GM19238 (cell line): ENCODE measurements around the gene ZNF480.
"Not testable (repeated sequence)": the region's sequence is repeated elsewhere in the genome, so short reads cannot be mapped to it uniquely, and the experiment has no call there.

ENCODE experiments used
- DNase-seq: peaks from one replicate; pipeline ENCODE4 v3.0.0; 2011; ENCODE audit warnings: low spot score; ENCODE audit not compliant: insufficient read length

Gene ZNF480

DNA sequence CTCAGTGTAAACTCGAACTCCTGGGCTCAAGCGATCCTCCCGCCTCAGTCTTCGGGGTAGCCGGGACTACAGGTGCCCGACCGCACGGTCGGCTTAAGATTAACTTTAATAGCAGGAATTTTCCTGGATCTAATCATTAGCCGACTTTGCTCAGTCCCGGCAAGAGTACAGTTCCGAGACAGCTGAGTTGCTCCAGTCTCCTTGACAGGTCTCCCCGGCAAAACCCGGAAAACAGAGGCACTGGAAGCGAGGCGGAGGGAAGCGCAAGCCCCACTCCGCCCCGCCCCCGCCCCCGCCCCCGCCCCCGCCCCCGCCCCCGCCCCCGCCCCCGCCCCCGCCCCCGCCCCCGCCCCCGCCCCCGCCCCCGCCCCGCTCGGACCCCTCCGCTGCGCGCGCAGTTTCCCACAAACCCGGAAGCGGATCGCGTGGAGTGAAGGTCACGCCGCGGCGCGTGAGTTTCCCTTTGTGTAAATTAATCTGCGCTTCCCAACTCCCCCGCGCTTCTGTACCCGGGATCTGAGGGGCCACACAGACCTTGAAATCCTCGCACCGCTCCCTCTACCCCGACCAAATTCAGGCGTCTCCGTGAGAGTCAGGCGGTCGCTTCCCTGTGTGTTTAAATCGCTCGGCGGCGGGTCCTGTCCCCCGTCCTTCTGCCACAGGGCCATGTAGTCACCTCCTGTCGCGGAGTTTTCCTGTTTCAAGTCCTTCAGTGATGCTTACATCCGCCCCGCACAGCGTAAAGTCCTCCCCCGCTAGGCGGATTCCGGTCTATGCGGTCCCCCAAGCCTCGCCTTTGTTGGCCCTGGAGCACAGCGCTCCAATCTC is at the start of gene ZNF480:
ZNF480 (plus strand) TSS at position 397 of the 828 bp plus-strand sequence. CDS start 3,244 bp downstream, outside the sequence.
- peak; percentile 54 for DNase-seq

DNA sequence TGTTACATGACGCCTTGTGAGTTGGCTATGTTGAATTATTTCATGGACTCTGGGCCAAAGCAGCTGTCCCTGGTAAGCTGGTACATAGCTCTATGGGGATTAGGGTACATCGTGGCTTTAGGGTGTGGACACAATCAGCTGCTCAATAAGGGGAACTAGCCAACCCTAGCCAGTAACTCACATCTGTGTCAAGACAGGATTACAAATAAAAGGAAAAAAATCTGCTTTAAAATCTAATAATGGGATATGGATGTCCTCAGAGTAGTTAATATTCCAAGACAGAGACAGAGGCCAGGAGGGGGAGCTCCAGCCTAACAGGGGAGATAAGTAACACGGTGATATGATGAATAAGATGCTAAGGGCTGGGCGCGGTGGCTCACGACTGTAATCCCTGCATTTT is 48.7 kb upstream of the ZNF480 start:
- DNase-seq, result no peak

- no peak for DNase-seq
These were observed 38.5 kb upstream of the ZNF480 start for GRCh38 chr19:52258426-52258825.

DNA sequence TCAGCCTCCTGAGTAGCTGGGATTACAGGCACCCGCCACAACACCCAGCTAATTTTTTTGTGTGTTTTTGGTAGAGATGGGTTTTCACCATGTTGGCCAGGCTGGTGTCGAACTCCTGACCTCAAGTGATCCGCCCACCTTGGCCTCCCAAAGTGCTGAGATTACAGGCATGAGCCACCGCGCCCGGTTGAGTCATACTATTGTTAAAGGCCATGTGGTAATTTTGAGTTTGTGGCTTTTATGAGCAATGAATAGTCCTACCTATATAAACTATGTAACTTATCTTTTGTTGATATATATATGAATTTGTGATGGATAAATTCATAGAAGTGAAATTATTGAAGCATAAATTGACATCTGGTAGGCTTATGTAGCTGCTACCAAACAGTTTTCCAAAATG is 31.4 kb upstream of the ZNF480 start:
- DNase-seq, result not testable (repeated sequence)

- DNase-seq, result peak; percentile 90
These were observed 27.4 kb upstream of the ZNF480 start, which contains the start of gene ZNF766 for GRCh38 chr19:52269338-52270261. TSS of gene ZNF766 (plus strand) at chr19:52269587. CDS start at chr19:52269614, 27 bp downstream.

GRCh38 chr19:52270266-52270885 is 26.6 kb upstream of the ZNF480 start:
- DNase-seq, result peak; percentile 10

DNA sequence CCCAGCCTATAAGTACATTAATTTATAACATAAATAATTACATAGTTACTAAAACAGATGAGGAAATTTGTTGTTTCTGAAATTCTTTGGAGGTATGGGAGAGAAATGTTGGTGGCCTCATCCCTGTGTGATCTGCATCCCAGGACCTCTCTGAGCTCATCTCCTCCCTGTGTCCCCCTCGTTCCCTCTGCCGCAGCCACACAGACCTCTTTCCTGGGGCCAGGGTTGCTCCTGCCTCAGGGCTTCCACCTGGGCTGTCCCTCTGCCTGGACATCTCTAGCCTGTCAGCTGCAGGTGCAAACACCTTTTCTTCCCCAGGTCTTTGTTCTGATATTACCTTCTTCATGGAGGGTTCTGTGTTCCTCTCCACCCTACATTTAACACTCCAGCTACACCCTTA is 23.7 kb upstream of the ZNF480 start:
- DNase-seq, result no peak

DNA sequence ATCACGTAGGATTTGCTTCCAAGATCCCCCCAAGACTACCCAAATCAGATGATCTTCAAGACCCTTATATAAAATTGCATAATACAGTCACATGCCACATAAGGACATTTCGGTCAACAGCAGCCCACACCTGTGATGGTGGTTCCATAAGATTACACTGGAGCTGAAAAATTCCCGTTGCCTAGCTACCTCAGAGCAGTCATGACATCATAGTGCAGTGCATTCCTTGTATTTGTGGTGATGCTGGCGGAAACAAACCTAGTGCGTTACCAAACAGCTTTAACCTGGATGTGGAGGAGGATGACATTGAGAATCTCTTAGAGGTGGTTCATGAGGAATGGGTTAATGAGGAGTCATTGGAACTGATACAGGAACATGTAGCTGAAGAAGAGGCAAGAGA is 22.8 kb upstream of the ZNF480 start:
- no peak for DNase-seq

DNA sequence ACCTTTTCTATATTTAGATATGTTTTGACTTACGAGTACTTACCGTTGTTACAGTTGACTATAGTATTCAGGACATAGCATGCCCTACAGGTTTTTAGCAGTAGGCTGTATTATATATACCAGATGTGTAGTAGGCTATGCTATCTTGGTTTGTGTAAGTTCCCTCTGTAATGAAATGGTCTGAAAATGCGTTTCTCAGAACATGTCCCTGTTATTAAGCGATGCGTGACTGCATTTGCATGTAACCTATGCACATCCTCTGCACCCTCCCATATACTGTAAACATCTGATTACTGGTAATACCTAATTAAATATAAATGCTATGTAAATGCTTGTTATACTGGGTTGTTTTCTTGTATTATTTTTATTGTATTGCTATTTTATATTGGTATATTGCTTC is 21.0 kb upstream of the ZNF480 start:
- DNase-seq, result no peak

GRCh38 chr19:52277471-52277870 is 19.5 kb upstream of the ZNF480 start:
- DNase-seq, result no peak

GRCh38 chr19:52286256-52286655 is 10.7 kb upstream of the ZNF480 start:
- DNase-seq, result no peak

DNA sequence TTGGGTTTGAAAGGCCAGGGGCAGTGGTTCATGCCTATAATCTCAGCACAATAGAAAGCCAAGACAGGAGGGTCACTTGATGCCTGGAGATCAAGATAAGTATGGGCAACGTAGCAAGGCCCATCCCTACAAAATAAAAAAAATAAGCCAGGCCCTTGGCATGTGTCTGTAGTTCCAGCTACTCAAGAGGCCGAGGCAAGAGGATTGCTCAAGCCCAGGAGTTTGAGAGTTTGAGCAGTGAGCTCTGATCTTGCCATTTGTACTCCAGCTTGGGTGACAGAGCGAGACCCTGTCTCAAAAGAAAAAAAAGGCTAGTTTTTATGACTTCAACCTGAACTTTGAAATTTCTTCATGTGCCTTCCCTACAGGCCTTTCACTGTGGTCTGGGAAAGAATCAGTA is 5.2 kb upstream of the ZNF480 start:
- DNase-seq, result no peak

- not testable (repeated sequence) for DNase-seq
These were observed 4.0 kb upstream of the ZNF480 start for GRCh38 chr19:52292946-52293345.

DNA sequence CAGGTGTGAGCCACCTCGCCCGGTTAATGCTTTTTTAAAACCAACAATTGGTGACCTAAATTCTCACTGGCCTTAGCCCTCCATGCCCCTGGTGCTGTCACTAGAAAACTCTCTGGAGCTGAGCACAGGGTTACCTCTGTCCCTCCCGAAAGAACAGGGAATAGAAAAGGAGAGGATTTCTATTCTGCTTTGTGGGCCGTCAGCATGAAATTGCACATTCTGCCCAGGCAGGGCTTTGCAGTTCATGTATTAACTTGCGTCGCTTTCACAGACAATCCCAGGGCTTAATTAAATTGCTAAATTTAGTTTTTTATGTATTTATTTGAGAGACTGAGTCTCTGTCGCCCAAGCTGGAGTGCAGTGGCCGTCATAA is 583 bp upstream of the ZNF480 start:
- DNase-seq, result no peak

DNA sequence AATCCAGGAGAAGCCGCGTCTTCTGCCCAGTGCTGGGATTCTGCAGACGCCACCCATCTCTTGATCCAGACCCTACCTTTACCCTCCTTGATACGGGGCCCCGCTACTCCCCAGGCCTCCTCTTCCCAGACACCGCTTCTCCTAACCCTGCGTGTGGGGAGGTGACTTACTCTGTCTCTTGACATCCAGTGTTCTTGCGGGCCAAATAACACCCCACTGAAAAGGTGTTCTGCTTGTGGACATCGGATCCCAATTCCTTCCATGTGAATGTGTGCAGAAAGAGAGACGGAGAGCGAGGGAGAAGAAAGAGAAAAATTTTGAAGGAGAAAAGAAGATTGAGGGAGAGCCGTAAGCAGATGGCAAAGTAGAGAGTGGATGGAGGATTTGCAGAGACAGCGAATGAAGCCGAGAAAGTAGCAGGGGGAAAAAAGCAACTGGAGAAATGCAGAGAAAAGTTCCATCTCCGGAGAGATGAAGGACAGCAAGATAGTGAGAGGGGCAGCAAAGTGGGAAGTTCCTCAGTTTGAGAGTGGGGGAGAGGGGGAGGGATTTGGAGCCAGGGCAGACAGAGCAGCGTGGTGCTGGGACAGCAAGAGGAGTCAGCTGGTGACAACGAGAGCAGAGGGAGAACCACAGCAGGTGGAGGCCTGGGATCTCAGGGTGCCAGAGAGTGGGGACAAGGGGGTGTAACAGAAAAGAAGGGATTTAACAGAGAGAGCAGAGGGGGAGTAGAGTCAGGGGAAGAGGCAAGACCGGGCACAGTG is 814 bp downstream of the ZNF480 start:
- no peak for DNase-seq

- no peak for DNase-seq
These were observed 10.3 kb downstream of the ZNF480 start for GRCh38 chr19:52307275-52307674.

DNA sequence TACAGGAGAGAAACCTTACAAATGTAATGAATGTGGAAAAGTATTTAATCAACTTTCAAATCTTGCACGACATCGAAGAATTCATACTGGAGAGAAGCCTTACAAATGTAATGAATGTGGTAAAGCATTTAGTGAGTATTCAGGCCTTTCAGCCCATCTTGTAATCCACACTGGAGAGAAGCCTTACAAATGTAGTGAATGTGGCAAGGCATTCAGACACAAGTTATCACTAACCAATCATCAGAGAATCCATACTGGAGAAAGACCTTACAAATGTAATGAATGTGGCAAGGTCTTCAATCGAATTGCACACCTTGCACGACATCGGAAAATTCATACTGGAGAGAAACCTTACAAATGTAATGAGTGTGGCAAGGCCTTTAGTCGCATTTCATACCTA is 25.5 kb downstream of the ZNF480 start:
- DNase-seq, result no peak

DNA sequence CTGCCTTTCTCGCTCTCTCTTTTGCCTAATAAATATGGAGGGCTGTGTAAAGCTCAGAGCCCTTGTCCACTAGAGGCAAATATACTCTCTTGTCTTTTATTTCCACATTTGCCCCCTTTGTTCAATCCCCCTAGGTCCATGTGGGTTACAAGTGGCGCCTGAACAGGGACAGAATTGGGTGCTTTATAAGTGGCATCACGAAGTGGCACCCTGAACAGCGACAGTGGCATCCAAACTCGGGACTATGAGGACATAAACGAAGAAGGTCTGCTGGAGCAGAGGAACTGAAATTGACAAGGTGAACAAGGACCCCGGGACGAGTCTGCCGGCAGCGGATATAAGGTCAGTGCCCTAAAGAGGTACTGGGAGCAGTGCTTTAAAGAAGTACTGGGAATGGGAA is 34.8 kb downstream of the ZNF480 start:
- DNase-seq, result no peak

DNA sequence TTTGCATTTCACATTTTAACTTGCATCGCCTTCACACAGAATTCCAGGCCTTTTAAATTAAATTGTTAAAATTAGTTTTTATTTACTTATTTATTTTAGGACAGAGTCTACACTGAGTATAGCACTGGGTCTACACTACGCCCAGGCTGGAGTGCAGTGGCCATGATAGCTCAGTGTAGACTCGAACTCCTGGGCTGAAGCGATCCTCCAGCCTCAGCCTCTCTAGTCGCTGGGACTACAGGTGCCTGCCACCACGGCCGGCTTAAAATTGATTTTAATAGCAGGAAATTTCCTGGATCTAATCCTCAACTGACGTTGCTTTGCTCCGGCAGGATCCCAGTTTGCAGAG is 38.8 kb downstream of the ZNF480 start:
- no peak for DNase-seq

GRCh38 chr19:52336117-52336790 is 39.3 kb downstream of the ZNF480 start, which contains the start of gene ZNF610:
TSS of gene ZNF610 (plus strand) at chr19:52336243. CDS start at chr19:52349173, 12,930 bp downstream.
- DNase-seq, result peak; percentile 67
